Prostate gland (tissue), 2 donors: ENCODE data around the gene NACA2.

Experiments used
- CTCF ChIP-seq, 4 experiments: fragments of 200-600 bp in 2 of 4; fragments of 450-650 bp in 2 of 4; sonication (generic) in 2 of 4; IDR thresholded peaks; 1 replicate in 3 of 4; 2 replicates in 1 of 4; pipeline ENCODE4 v1.5.1; 2016 to 2019; ENCODE audit warnings: antibody characterized with exemption in 4 of 4, mild to moderate bottlenecking in 2 of 4, moderate library complexity in 2 of 4
- POLR2A ChIP-seq: fragments of 450-650 bp; IDR thresholded peaks from one replicate; pipeline ENCODE4 v1.6.1; 2016; ENCODE audit warnings: antibody characterized with exemption, mild to moderate bottlenecking
- POLR2AphosphoS5 ChIP-seq: sonication (generic); formaldehyde crosslinking; IDR thresholded peaks from one replicate; pipeline ENCODE4 v1.6.1; 2017; ENCODE audit warnings: antibody characterized with exemption

- TF ChIP-seq CTCF (IDR thresholded peaks at IDR 0.05) = no peak
- TF ChIP-seq POLR2A = no peak
- TF ChIP-seq POLR2AphosphoS5 = no peak
Measured at GRCh38 chr17:61540874-61541273, 50.1 kb downstream of the NACA2 start.
